Measurements from ENCODE around the gene MACROD2.

MACROD2 gene

DNA sequence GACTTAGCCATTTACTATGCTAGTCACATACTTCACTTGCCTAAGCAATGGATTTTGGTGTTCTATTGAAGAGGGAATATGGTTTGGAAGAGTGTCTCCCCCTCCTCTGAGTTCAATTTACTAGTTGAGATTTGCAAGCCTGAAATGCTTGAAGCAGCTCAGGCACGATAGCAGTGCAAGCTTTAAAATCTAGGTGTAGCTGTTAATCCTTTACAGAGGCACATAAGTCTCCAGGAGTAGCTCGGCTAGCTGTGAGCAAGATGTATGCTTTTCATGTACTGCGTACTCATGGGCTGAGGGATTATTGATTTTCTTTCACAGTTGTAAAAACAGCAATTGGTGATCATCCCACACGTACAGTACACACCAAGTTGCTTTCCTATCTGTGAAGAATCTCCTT is 341.4 kb downstream of the MACROD2 start:
- H3K36me3 Mint-ChIP-seq (ENCODE audit: low read depth) = no peaks in the 10 kb centered on the region

GRCh38 chr20:14337400-14338171 is 342.3 kb downstream of the MACROD2 start, which contains the start of gene FLRT3:
Gene FLRT3 (minus strand): TSS chr20:14337612. CDS start chr20:14327506, 10,106 bp downstream.
- H3K4me1 Mint-ChIP-seq (ENCODE audit: low read depth) = no peaks in the 10 kb centered on the region
- no peak within 1 kb of the TSS for H3K4me3 Mint-ChIP-seq
- H3K27ac Mint-ChIP-seq = no peak within 1 kb of the TSS
- H3K9me3 Mint-ChIP-seq = no peaks in the 10 kb centered on the region
- no peaks in the 10 kb centered on the region for H3K36me3 Mint-ChIP-seq (ENCODE audit: low read depth)
- H3K27me3 Mint-ChIP-seq (ENCODE audit: low read depth) = no peaks in the 10 kb centered on the region

More for the DNA sequence above, 341.4 kb downstream of the MACROD2 start:
- Mint-ChIP-seq H3K9me3 (no peaks in the 10 kb centered on the region), H3K4me1 (ENCODE audit: low read depth) (no peaks in the 10 kb centered on the region), H3K27me3 (ENCODE audit: low read depth) (no peaks in the 10 kb centered on the region), H3K4me3 (no peak overlapping the region), H3K27ac (no peak overlapping the region)

GRCh38 chr20:14341801-14342200 is 346.5 kb downstream of the MACROD2 start:
- Mint-ChIP-seq H3K36me3 (ENCODE audit: low read depth) (no peaks in the 10 kb centered on the region), H3K27ac (no peak overlapping the region), H3K27me3 (ENCODE audit: low read depth) (no peaks in the 10 kb centered on the region), H3K4me1 (ENCODE audit: low read depth) (no peaks in the 10 kb centered on the region), H3K9me3 (peaks cover 2% of the 10 kb centered on the region), H3K4me3 (no peak overlapping the region)

GRCh38 chr20:14342918-14343317 is 347.6 kb downstream of the MACROD2 start:
- H3K27ac Mint-ChIP-seq = no peak overlapping the region
- no peaks in the 10 kb centered on the region for H3K4me1 Mint-ChIP-seq (ENCODE audit: low read depth)
- no peak overlapping the region for H3K4me3 Mint-ChIP-seq
- peaks cover 4% of the 10 kb centered on the region for H3K9me3 Mint-ChIP-seq
- H3K27me3 Mint-ChIP-seq (ENCODE audit: low read depth) = no peaks in the 10 kb centered on the region
- H3K36me3 Mint-ChIP-seq (ENCODE audit: low read depth) = no peaks in the 10 kb centered on the region

GRCh38 chr20:14343491-14344065 is 348.3 kb downstream of the MACROD2 start:
- Mint-ChIP-seq H3K4me1 (ENCODE audit: low read depth) (no peaks in the 10 kb centered on the region), H3K36me3 (ENCODE audit: low read depth) (no peaks in the 10 kb centered on the region), H3K9me3 (peaks cover 4% of the 10 kb centered on the region), H3K27ac (no peak overlapping the region), H3K4me3 (no peak overlapping the region), H3K27me3 (ENCODE audit: low read depth) (no peaks in the 10 kb centered on the region)

DNA sequence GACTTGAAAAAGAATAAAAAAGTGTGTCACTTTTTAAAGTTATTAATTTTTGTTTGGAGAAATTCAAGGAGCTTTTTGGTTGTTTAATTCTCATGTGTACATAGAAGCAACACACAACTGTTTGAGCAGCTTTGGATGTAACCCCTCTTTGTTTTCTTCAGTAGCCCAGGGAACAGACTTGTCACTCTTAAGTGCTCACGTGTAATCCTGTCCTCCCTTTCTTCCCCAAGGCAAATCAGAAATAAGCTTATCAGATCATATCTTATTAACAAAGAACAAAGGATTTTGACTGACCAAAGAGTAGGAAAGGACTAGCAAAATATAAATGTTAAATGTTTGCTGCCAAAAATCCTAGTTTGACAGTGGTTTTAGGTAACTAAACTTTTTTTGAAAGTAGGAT is 349.4 kb downstream of the MACROD2 start:
- H3K27ac Mint-ChIP-seq = no peak overlapping the region
- H3K4me1 Mint-ChIP-seq (ENCODE audit: low read depth) = no peaks in the 10 kb centered on the region
- no peaks in the 10 kb centered on the region for H3K27me3 Mint-ChIP-seq (ENCODE audit: low read depth)
- H3K9me3 Mint-ChIP-seq = peaks cover 4% of the 10 kb centered on the region
- no peaks in the 10 kb centered on the region for H3K36me3 Mint-ChIP-seq (ENCODE audit: low read depth)
- H3K4me3 Mint-ChIP-seq = no peak overlapping the region

GRCh38 chr20:14355791-14356190 is 360.5 kb downstream of the MACROD2 start:
- H3K4me3 Mint-ChIP-seq = no peak overlapping the region
- peaks cover 9% of the 10 kb centered on the region for H3K9me3 Mint-ChIP-seq
- no peak overlapping the region for H3K27ac Mint-ChIP-seq
- H3K36me3 Mint-ChIP-seq (ENCODE audit: low read depth) = no peaks in the 10 kb centered on the region
- H3K4me1 Mint-ChIP-seq (ENCODE audit: low read depth) = no peaks in the 10 kb centered on the region
- no peaks in the 10 kb centered on the region for H3K27me3 Mint-ChIP-seq (ENCODE audit: low read depth)

DNA sequence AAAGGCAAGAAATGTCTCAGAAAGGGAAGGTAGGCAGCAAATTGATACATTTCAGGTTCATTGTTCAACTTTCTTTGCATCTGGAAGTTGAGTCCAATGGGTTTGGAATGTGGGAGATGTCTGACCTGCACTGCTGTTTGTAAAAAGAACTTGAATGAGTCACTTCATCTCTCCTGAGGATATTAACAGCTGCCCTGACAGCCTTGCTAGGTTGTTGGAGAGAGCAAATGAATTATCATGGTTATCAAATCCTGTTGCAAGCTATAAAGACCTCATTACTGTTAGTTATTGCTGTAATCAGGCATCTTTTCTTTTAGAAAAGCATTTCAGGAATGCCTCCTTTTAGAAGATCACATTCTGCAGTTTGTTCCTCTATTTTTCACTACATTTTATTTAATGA is 365.1 kb downstream of the MACROD2 start:
- peaks cover 3% of the 10 kb centered on the region for H3K9me3 Mint-ChIP-seq
- H3K27me3 Mint-ChIP-seq (ENCODE audit: low read depth) = no peaks in the 10 kb centered on the region
- H3K27ac Mint-ChIP-seq = no peak overlapping the region
- no peaks in the 10 kb centered on the region for H3K4me1 Mint-ChIP-seq (ENCODE audit: low read depth)
- no peaks in the 10 kb centered on the region for H3K36me3 Mint-ChIP-seq (ENCODE audit: low read depth)
- H3K4me3 Mint-ChIP-seq = no peak overlapping the region

DNA sequence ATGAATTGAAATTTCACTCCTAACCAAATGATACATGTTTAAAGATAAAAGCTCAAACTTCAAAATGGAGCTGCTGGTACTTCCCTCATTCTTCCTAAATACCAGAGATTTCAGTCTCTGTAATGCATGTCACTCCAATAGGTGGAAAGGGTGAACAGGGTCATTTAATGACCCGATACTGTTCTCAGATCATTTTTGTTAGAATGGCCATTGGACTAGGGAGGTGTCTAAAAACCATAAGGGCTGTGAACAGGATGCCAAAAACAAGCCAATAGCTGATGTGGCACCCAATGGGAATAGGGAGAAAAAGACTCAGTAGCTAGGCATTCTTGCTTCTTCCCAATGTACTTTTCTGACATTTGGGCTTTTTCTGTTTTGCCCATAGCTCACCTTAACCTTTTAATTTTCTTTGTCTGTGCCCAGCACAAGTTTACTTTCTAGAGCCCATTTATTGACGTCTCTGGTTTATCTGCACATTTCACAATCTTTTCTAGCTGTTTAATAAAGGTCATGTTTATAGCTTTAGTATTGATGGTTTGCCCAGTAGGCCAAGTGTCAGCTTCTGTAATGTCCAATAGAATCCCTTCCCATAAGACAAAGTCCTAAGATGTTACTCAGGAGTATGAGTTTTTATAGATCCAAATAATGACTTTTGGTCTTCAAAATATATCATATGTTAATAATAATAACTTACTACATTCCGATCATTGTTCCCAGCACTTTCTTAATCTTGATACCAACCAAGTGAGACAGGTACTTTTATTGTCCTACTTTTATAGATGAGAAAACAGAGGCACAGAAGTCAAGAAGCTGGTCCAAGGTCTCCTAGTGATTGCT is 366.4 kb downstream of the MACROD2 start:
- Mint-ChIP-seq H3K4me3 (no peak overlapping the region), H3K27me3 (ENCODE audit: low read depth) (no peaks in the 10 kb centered on the region), H3K9me3 (peaks cover 9% of the 10 kb centered on the region), H3K4me1 (ENCODE audit: low read depth) (no peaks in the 10 kb centered on the region), H3K27ac (no peak overlapping the region), H3K36me3 (ENCODE audit: low read depth) (no peaks in the 10 kb centered on the region)

GRCh38 chr20:14374196-14374595 is 378.9 kb downstream of the MACROD2 start:
- no peak overlapping the region for H3K4me3 Mint-ChIP-seq
- no peaks in the 10 kb centered on the region for H3K27me3 Mint-ChIP-seq (ENCODE audit: low read depth)
- H3K9me3 Mint-ChIP-seq = no peaks in the 10 kb centered on the region
- H3K27ac Mint-ChIP-seq = no peak overlapping the region
- no peaks in the 10 kb centered on the region for H3K4me1 Mint-ChIP-seq (ENCODE audit: low read depth)
- no peaks in the 10 kb centered on the region for H3K36me3 Mint-ChIP-seq (ENCODE audit: low read depth)

DNA sequence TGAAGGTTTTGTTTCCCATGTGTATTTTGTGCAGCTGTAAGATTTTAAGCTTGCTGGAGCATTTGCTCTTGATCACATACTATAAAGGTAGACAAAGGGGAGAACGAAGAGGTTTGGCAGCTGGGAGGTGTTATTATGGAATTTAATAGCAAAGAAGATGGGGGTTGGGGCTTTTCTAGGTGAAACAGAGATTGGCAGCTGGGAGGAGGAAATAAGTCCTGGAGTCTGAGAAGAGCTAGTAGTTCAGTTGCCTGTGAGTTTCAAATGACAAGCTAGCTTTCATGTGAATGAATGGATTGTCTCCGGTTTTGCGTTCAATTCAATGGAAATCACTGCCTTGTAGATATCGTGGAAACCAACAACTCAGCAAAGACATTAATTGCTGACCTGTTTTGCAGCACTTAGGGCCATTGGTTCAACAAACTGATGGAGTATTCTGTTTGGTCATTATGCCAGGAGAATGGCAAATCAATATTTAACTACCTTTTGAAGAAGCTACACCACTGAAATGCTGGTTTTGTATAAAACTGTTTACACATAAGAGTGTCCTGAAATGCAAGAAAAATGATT is 380.2 kb downstream of the MACROD2 start:
- H3K36me3 Mint-ChIP-seq (ENCODE audit: low read depth) = no peaks in the 10 kb centered on the region
- no peaks in the 10 kb centered on the region for H3K4me1 Mint-ChIP-seq (ENCODE audit: low read depth)
- H3K27me3 Mint-ChIP-seq (ENCODE audit: low read depth) = no peaks in the 10 kb centered on the region
- H3K9me3 Mint-ChIP-seq = no peaks in the 10 kb centered on the region
- no peak overlapping the region for H3K4me3 Mint-ChIP-seq
- H3K27ac Mint-ChIP-seq = no peak overlapping the region

- H3K27me3 Mint-ChIP-seq (ENCODE audit: low read depth) = no peaks in the 10 kb centered on the region
- H3K4me1 Mint-ChIP-seq (ENCODE audit: low read depth) = no peaks in the 10 kb centered on the region
- H3K36me3 Mint-ChIP-seq (ENCODE audit: low read depth) = no peaks in the 10 kb centered on the region
- H3K9me3 Mint-ChIP-seq = peaks cover 10% of the 10 kb centered on the region
- no peak overlapping the region for H3K27ac Mint-ChIP-seq
- H3K4me3 Mint-ChIP-seq = no peak overlapping the region
Measured at GRCh38 chr20:14378326-14378725, 383.0 kb downstream of the MACROD2 start.

DNA sequence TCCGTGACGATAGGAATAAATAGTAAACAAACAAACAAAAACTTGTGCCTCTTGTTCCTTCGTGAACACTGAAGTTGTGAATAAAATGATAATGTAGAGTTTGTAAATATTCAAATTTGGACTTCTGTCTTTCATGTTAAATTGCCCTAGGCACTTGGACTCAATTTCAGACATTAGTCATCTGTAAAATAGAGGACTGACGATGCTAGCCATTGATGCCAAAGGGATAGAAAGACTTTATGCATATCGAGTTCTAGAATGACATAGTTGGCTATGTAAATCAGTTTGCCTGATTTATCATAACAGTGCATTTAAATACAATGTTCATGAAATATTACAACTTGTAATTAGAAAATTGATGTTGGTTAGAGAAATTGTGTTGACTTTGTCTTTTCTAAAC is 388.0 kb downstream of the MACROD2 start:
- peaks cover 20% of the 10 kb centered on the region for H3K9me3 Mint-ChIP-seq
- no peak overlapping the region for H3K4me3 Mint-ChIP-seq
- H3K27me3 Mint-ChIP-seq (ENCODE audit: low read depth) = no peaks in the 10 kb centered on the region
- no peaks in the 10 kb centered on the region for H3K4me1 Mint-ChIP-seq (ENCODE audit: low read depth)
- no peak overlapping the region for H3K27ac Mint-ChIP-seq
- H3K36me3 Mint-ChIP-seq (ENCODE audit: low read depth) = no peaks in the 10 kb centered on the region

DNA sequence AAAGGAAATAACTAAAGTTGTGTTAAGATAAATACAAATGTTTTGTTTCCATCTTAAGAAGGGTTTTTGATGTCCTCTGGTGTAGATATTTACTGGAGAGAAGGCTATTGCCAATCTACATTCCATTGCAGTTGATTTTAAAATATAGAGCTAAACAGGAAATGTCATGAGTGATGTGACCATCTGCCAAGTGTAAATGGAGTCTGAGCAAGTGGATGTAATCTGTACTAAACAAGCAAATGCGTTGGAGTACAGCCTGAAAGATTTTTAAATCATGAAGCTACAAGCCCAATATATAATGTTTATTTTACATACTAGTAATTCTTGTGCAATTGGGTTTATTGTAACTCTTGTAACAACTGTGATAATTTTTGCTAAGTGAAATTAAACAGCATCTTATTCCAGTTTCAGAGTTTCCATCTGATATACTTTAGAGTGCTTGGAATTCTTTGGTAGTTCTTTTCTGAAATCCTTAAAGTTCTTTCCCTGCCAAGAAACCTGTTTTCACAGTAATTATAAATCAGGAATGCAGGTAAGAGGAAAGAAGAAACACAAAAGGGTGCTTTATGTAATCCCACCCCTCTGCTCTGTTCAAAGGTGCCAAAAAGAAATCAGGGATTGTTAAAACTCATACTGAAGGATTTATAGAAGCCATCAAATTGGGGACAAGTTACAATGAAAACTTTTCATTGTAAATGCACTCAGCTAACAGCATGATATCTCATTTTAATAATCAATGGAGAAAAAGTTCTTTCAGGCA is 389.3 kb downstream of the MACROD2 start:
- Mint-ChIP-seq H3K36me3 (ENCODE audit: low read depth) (no peaks in the 10 kb centered on the region), H3K4me1 (ENCODE audit: low read depth) (no peaks in the 10 kb centered on the region), H3K27ac (no peak overlapping the region), H3K4me3 (no peak overlapping the region), H3K27me3 (ENCODE audit: low read depth) (no peaks in the 10 kb centered on the region), H3K9me3 (peaks cover 28% of the 10 kb centered on the region)
